HEK293T (cell line): ENCODE measurements around the gene RMND5B.

Experiments used
- BHLHE40 ChIP-seq: fragments of 450-650 bp; IDR thresholded peaks from 2 replicates; pipeline ENCODE4 v1.6.1; 2016; ENCODE audit warnings: mild to moderate bottlenecking, moderate library complexity, borderline replicate concordance
- FOXM1 ChIP-seq: fragments of 450-650 bp; IDR thresholded peaks from 2 replicates; pipeline ENCODE4 v1.6.1; 2017; ENCODE audit warnings: mild to moderate bottlenecking, borderline replicate concordance
- NFRKB ChIP-seq: fragments of 450-650 bp; IDR thresholded peaks from 2 replicates; pipeline ENCODE4 v1.6.1; 2016; ENCODE audit warnings: mild to moderate bottlenecking, moderate library complexity
- SUZ12 ChIP-seq: fragments of 450-650 bp; IDR thresholded peaks from 2 replicates; pipeline ENCODE4 v1.6.1; 2016; ENCODE audit warnings: mild to moderate bottlenecking
- TARDBP ChIP-seq: fragments of 450-650 bp; IDR thresholded peaks from 2 replicates; pipeline ENCODE4 v1.6.1; 2016

DNA sequence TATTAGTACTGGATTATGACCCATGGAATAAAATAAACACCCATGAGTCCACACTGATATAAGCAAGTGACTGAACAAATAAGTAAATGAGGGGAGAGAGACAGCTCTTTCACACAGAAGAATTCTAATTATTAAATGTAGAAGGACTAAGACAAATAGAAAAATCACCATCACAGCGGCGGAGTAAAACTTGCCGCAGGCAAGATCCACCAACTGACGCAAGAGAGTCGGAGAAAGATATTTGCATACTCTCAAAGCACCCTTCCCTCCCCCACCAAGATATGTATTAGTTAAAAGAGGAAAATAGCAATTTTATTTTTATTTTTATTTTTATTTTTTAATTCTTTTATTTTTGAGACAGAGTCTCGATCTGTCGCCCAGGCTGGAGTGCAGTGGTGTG, 32.1 kb upstream of the RMND5B start:
- TF ChIP-seq BHLHE40: no peak
- TF ChIP-seq TARDBP: no peak
- TF ChIP-seq SUZ12: no peak
- TF ChIP-seq FOXM1: no peak
- TF ChIP-seq NFRKB: no peak
